Neuron (in vitro differentiated cells): ENCODE data around the gene ORMDL1.
"Not testable (repeated sequence)": the region's sequence is repeated elsewhere in the genome, so short reads cannot be mapped to it uniquely, and the experiment has no call there.

Experiments used
- H2AFZ ChIP-seq: one replicate; pipeline ENCODE4 v1.6.1; 2013; ENCODE audit warnings: low read depth, mild to moderate bottlenecking, inconsistent platforms, low read length, moderate library complexity
- H3K27me3 ChIP-seq: one replicate; pipeline ENCODE4 v1.6.1; 2013; ENCODE audit warnings: low read length; ENCODE audit not compliant: insufficient read depth
- H3K36me3 ChIP-seq: one replicate; pipeline ENCODE4 v1.6.1; 2013; ENCODE audit warnings: low read length; ENCODE audit not compliant: insufficient read depth
- H3K4me1 ChIP-seq: one replicate; pipeline ENCODE4 v1.6.1; 2013; ENCODE audit warnings: low read length; ENCODE audit not compliant: insufficient read depth
- H3K4me3 ChIP-seq: 2 replicates; pipeline ENCODE4 v1.5.1; 2013; ENCODE audit warnings: mild to moderate bottlenecking, low read length, moderate library complexity
- H3K9me3 ChIP-seq: one replicate; pipeline ENCODE4 v1.6.1; 2013; ENCODE audit warnings: low read length

Gene ORMDL1

GRCh38 chr2:189760154-189760553, 24.0 kb downstream of the ORMDL1 start:
- H3K4me3 ChIP-seq, H3K27me3 ChIP-seq, H3K9me3 ChIP-seq, H3K36me3 ChIP-seq, H2AFZ ChIP-seq: not testable (repeated sequence)
- peaks cover 15% of the 10 kb centered on the region for H3K4me1 ChIP-seq

- Histone ChIP-seq H3K4me1 (peaks cover 2% of the 10 kb centered on the region), H3K27me3 (no peaks in the 10 kb centered on the region)
Measured at GRCh38 chr2:189756311-189756952, 27.7 kb downstream of the ORMDL1 start.

GRCh38 chr2:189751080-189751658, 33.0 kb downstream of the ORMDL1 start:
- no peak overlapping the region for H2AFZ ChIP-seq
- H3K36me3 ChIP-seq = peaks cover 53% of the 10 kb centered on the region
- H3K4me3 ChIP-seq = no peak overlapping the region
- no peaks in the 10 kb centered on the region for H3K9me3 ChIP-seq
- no peaks in the 10 kb centered on the region for H3K27me3 ChIP-seq
- no peaks in the 10 kb centered on the region for H3K4me1 ChIP-seq

More at GRCh38 chr2:189756311-189756952, 27.7 kb downstream of the ORMDL1 start:
- Histone ChIP-seq H3K36me3 (peaks cover 26% of the 10 kb centered on the region), H3K9me3 (no peaks in the 10 kb centered on the region), H3K4me3 (no peak overlapping the region), H2AFZ (no peak overlapping the region)

- Histone ChIP-seq H3K27me3 (no peaks in the 10 kb centered on the region), H3K4me1 (no peaks in the 10 kb centered on the region), H3K36me3 (no peaks in the 10 kb centered on the region), H3K9me3 (no peaks in the 10 kb centered on the region), H2AFZ (no peak overlapping the region), H3K4me3 (no peak overlapping the region)
Measured at GRCh38 chr2:189729430-189729829, 54.7 kb downstream of the ORMDL1 start.

GRCh38 chr2:189726849-189727248, 57.3 kb downstream of the ORMDL1 start:
- no peaks in the 10 kb centered on the region for H3K4me1 ChIP-seq
- H3K27me3 ChIP-seq = no peaks in the 10 kb centered on the region
- no peaks in the 10 kb centered on the region for H3K36me3 ChIP-seq
- no peak overlapping the region for H2AFZ ChIP-seq
- no peaks in the 10 kb centered on the region for H3K9me3 ChIP-seq
- H3K4me3 ChIP-seq = no peak overlapping the region

GRCh38 chr2:189726271-189726670, 57.9 kb downstream of the ORMDL1 start:
- Histone ChIP-seq H2AFZ (no peak overlapping the region), H3K4me1 (no peaks in the 10 kb centered on the region), H3K4me3 (no peak overlapping the region), H3K36me3 (no peaks in the 10 kb centered on the region), H3K27me3 (no peaks in the 10 kb centered on the region), H3K9me3 (no peaks in the 10 kb centered on the region)

GRCh38 chr2:189723192-189723591, 60.9 kb downstream of the ORMDL1 start:
- Histone ChIP-seq H3K36me3 (no peaks in the 10 kb centered on the region), H3K9me3 (no peaks in the 10 kb centered on the region), H3K4me3 (no peak overlapping the region), H3K4me1 (no peaks in the 10 kb centered on the region), H3K27me3 (no peaks in the 10 kb centered on the region), H2AFZ (no peak overlapping the region)
